Prostate gland (tissue), 2 donors: ENCODE measurements around the gene FHIT. TPM values are rescaled to one million over a fixed set of nuclear protein-coding genes. Genes with fewer than 3 reads are reported as not detected.

Experiments used
- DNase-seq: peaks from one replicate; pipeline ENCODE4 v3.0.0-alpha.2; 2019; ENCODE audit warnings: low spot score
- H3K27ac ChIP-seq, 2 donors: fragments of 200-600 bp; sonication (generic); 2 replicates each; pipeline ENCODE4 v1.5.1; 2017 to 2019
- H3K27me3 ChIP-seq: fragments of 200-600 bp; sonication (generic); replicated peaks from 2 replicates; pipeline ENCODE4 v1.5.1; 2019; ENCODE audit not compliant: insufficient read depth
- H3K36me3 ChIP-seq, 2 donors: fragments of 200-600 bp; sonication (generic); 1 replicate in 1 of 2; 2 replicates in 1 of 2; pipeline versions ENCODE4 v1.5.1 to v1.8.1; 2017 to 2019
- H3K4me1 ChIP-seq: fragments of 200-600 bp; sonication (generic); replicated peaks from 2 replicates; pipeline ENCODE4 v1.5.1; 2019
- H3K4me3 ChIP-seq, 2 donors: fragments of 200-600 bp; sonication (generic); 2 replicates each; pipeline ENCODE4 v1.5.1; 2017 to 2019
- H3K9me3 ChIP-seq: fragments of 200-600 bp; sonication (generic); 2 replicates; pipeline ENCODE4 v1.5.1; 2017
- CTCF ChIP-seq, 4 experiments: fragments of 200-600 bp in 2 of 4; fragments of 450-650 bp in 2 of 4; sonication (generic) in 2 of 4; IDR thresholded peaks; 1 replicate in 3 of 4; 2 replicates in 1 of 4; pipeline ENCODE4 v1.5.1; 2016 to 2019; ENCODE audit warnings: antibody characterized with exemption in 4 of 4, mild to moderate bottlenecking in 2 of 4, moderate library complexity in 2 of 4
- POLR2A ChIP-seq: fragments of 450-650 bp; IDR thresholded peaks from one replicate; pipeline ENCODE4 v1.6.1; 2016; ENCODE audit warnings: antibody characterized with exemption, mild to moderate bottlenecking
- POLR2AphosphoS5 ChIP-seq: sonication (generic); formaldehyde crosslinking; IDR thresholded peaks from one replicate; pipeline ENCODE4 v1.6.1; 2017; ENCODE audit warnings: antibody characterized with exemption
- WGBS: methylation state at CpG from one replicate; pipeline ENCODE4 v1.1.5; 2018; 5-methylcytosine and 5-hydroxymethylcytosine counted together
- intact Hi-C: fragments of 100-400 bp; cut with DNase I; formaldehyde crosslinking; loops from one replicate; pipeline ENCODE4 v1.14.2; 2022
- total RNA-seq, 2 donors: library from RNA; depleted of rRNA; stranded (reverse); fragments of >200 nt; gene quantifications; one replicate each; pipeline ENCODE4 v1.1.0, GENCODE V29; 2016

The FHIT gene
- total RNA-seq, 2 donors from 2014 or later, result 6.4 to 10.4 TPM

GRCh38 chr3:61139686-61140085 lies 111.6 kb downstream of the FHIT start:
- H3K27ac ChIP-seq, result no peak overlapping the region
- no peak overlapping the region for H3K4me3 ChIP-seq
- no peaks in the 10 kb centered on the region for H3K36me3 ChIP-seq
- H3K4me1 ChIP-seq, result no peaks in the 10 kb centered on the region
- 93% methylated on average over 4 of the region's 4 CpGs for WGBS
- H3K9me3 ChIP-seq, result no peaks in the 10 kb centered on the region
- H3K27me3 ChIP-seq, result no peaks in the 10 kb centered on the region
- intact Hi-C loops, result no loop called here
- DNase-seq, result no peak
- TF ChIP-seq POLR2A, result no peak
- no peak for TF ChIP-seq POLR2AphosphoS5
- no peak for TF ChIP-seq CTCF (IDR thresholded peaks at IDR 0.05)

- 90% methylated on average over 5 of the region's 5 CpGs for WGBS
- H3K27ac ChIP-seq, result no peak overlapping the region
- no peaks in the 10 kb centered on the region for H3K36me3 ChIP-seq
- no peak for DNase-seq
- TF ChIP-seq CTCF (IDR thresholded peaks at IDR 0.05) (no peak), POLR2AphosphoS5 (no peak), POLR2A (no peak)
- no peak overlapping the region for H3K4me3 ChIP-seq
- no peaks in the 10 kb centered on the region for H3K4me1 ChIP-seq
- no peaks in the 10 kb centered on the region for H3K27me3 ChIP-seq
- no peaks in the 10 kb centered on the region for H3K9me3 ChIP-seq
- intact Hi-C loops, result no loop called here
These were observed 112.9 kb downstream of the FHIT start for GRCh38 chr3:61138401-61138800.

GRCh38 chr3:61136191-61136590 lies 115.1 kb downstream of the FHIT start:
- no peak overlapping the region for H3K27ac ChIP-seq
- no peaks in the 10 kb centered on the region for H3K4me1 ChIP-seq
- TF ChIP-seq CTCF (IDR thresholded peaks at IDR 0.05) (no peak), POLR2A (no peak), POLR2AphosphoS5 (no peak)
- no peak overlapping the region for H3K4me3 ChIP-seq
- no peaks in the 10 kb centered on the region for H3K36me3 ChIP-seq
- WGBS, result 92% methylated on average over 5 of the region's 5 CpGs
- intact Hi-C loops, result no loop called here
- DNase-seq, result no peak
- H3K9me3 ChIP-seq, result no peaks in the 10 kb centered on the region
- H3K27me3 ChIP-seq, result no peaks in the 10 kb centered on the region

- Histone ChIP-seq H3K36me3 (no peaks in the 10 kb centered on the region), H3K4me1 (no peaks in the 10 kb centered on the region), H3K4me3 (no peak overlapping the region), H3K27me3 (no peaks in the 10 kb centered on the region), H3K9me3 (no peaks in the 10 kb centered on the region), H3K27ac (no peak overlapping the region)
- DNase-seq, result no peak
- TF ChIP-seq POLR2A (no peak), CTCF (IDR thresholded peaks at IDR 0.05) (no peak), POLR2AphosphoS5 (no peak)
- intact Hi-C loops, result no loop called here
- WGBS, result 98% methylated on average over 3 of the region's 3 CpGs
These were observed 116.7 kb downstream of the FHIT start for GRCh38 chr3:61134532-61134931.

- no peak for DNase-seq
- Histone ChIP-seq H3K4me3 (no peak overlapping the region), H3K27ac (no peak overlapping the region), H3K36me3 (no peaks in the 10 kb centered on the region), H3K27me3 (no peaks in the 10 kb centered on the region), H3K9me3 (no peaks in the 10 kb centered on the region), H3K4me1 (no peaks in the 10 kb centered on the region)
- intact Hi-C loops, result no loop called here
- TF ChIP-seq POLR2AphosphoS5, result no peak
- TF ChIP-seq CTCF (IDR thresholded peaks at IDR 0.05), result no peak
- no peak for TF ChIP-seq POLR2A
These were observed 119.2 kb downstream of the FHIT start for GRCh38 chr3:61132062-61132461.
